ENCODE results near the gene LTBP1. TPM values are rescaled to one million over a fixed set of nuclear protein-coding genes. Genes with fewer than 3 reads are reported as not detected.

The LTBP1 gene
- total RNA-seq, 3 donors from 2014 or later (not counting 1 experiment from before 2014, with no cell fraction given), result 1.7 to 4.7 (median 3.5) TPM

DNA sequence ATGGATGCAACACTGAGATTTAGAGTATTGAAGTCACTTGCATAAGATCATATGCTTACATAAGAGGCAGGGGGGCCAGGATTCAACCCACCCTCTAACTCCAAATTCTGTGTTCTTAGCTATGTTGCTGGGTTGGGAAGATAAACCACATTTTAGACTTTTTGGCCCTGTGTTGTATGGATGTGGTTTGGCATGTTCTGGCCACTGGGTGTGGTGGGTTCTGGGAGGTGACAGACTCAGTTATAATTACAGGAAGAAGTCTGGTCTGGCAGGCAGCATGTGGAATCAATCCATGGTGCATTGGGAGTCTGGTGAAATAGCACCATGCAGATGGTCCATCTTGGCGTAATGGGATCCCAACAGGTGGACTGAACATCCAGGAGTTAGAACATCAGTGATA, 138.9 kb downstream of the LTBP1 start:
- H3K27ac ChIP-seq (ENCODE audit: low read length), result no peak overlapping the region
- ATAC-seq (no peak), DNase-seq (no peak)
- Mint-ChIP-seq H3K4me3 (no peak overlapping the region), H3K36me3 (no peaks in the 10 kb centered on the region), H3K27ac (no peak overlapping the region), H3K4me1 (no peaks in the 10 kb centered on the region), H3K9me3 (no peaks in the 10 kb centered on the region), H3K27me3 (ENCODE audit: low read depth in 2 of 2) (peaks cover 0 to 2% of the 10 kb centered on the region in 2 donors)
- H3K36me3 ChIP-seq (ENCODE audit: control insufficient read depth, insufficient read depth, low read length), result no peaks in the 10 kb centered on the region
- WGBS (ENCODE audit: insufficient coverage), result 100% methylated on average over 1 of the region's 1 CpG
- no peaks in the 10 kb centered on the region for H3K27me3 ChIP-seq (ENCODE audit: control insufficient read depth, insufficient read depth, low read length)
- no peaks in the 10 kb centered on the region for H3K4me1 ChIP-seq (ENCODE audit: control insufficient read depth, insufficient read depth, low read length)
- intact Hi-C loops (cut with micrococcal nuclease), result no loop called here
- TF ChIP-seq, protein P1, sequence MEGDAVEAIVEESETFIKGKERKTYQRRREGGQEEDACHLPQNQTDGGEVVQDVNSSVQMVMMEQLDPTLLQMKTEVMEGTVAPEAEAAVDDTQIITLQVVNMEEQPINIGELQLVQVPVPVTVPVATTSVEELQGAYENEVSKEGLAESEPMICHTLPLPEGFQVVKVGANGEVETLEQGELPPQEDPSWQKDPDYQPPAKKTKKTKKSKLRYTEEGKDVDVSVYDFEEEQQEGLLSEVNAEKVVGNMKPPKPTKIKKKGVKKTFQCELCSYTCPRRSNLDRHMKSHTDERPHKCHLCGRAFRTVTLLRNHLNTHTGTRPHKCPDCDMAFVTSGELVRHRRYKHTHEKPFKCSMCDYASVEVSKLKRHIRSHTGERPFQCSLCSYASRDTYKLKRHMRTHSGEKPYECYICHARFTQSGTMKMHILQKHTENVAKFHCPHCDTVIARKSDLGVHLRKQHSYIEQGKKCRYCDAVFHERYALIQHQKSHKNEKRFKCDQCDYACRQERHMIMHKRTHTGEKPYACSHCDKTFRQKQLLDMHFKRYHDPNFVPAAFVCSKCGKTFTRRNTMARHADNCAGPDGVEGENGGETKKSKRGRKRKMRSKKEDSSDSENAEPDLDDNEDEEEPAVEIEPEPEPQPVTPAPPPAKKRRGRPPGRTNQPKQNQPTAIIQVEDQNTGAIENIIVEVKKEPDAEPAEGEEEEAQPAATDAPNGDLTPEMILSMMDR (IDR thresholded peaks at IDR 0.05), result no peak
- H3K4me3 ChIP-seq (ENCODE audit: low read length), result no peak overlapping the region
- no peaks in the 10 kb centered on the region for H3K9me3 ChIP-seq (ENCODE audit: control insufficient read depth, insufficient read depth, low read length)

DNA sequence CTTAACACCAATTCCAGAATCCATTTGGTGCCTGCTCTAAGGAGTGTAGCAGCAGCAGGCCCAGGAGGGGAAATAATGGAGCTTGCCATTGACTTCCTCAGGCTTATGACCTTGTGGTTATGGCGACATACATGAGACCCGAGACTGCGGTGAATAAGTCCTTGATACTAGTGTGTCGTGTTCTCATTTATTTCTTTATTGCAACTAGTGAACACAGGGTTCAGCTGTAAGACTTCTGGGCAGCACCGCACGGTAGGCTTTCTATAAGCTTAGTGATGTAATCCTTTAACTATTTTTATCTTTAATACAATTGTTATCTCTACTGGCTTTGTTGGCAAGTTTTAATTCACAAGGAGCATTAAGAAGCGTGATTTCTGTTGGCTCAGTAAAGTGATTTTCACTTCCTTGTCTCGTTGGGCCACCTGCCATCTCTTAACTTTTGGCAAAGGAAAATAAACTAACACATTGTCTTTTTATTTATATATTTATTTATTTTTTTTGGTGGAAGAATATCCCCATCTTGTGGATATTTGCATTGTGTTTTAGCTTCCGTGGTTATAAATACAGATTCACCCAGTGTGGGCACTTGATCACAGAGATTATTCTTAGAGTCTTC, 139.8 kb downstream of the LTBP1 start:
- Histone ChIP-seq H3K27ac (ENCODE audit: low read length) (no peak overlapping the region), H3K27me3 (ENCODE audit: control insufficient read depth, insufficient read depth, low read length) (no peaks in the 10 kb centered on the region), H3K4me1 (ENCODE audit: control insufficient read depth, insufficient read depth, low read length) (no peaks in the 10 kb centered on the region), H3K4me3 (ENCODE audit: low read length) (no peak overlapping the region), H3K36me3 (ENCODE audit: control insufficient read depth, insufficient read depth, low read length) (no peaks in the 10 kb centered on the region), H3K9me3 (ENCODE audit: control insufficient read depth, insufficient read depth, low read length) (no peaks in the 10 kb centered on the region)
- ATAC-seq (no peak), DNase-seq (no peak)
- Mint-ChIP-seq H3K4me1 (no peaks in the 10 kb centered on the region), H3K36me3 (no peaks in the 10 kb centered on the region), H3K4me3 (no peak overlapping the region), H3K9me3 (no peaks in the 10 kb centered on the region), H3K27ac (no peak overlapping the region), H3K27me3 (ENCODE audit: low read depth in 2 of 2) (peaks cover 0 to 2% of the 10 kb centered on the region in 2 donors)
- TF ChIP-seq, protein P1 (IDR thresholded peaks at IDR 0.05), result no peak
- intact Hi-C loops (cut with micrococcal nuclease), result no loop called here
- 92% methylated on average over 7 of the region's 9 CpGs for WGBS (ENCODE audit: insufficient coverage)

DNA sequence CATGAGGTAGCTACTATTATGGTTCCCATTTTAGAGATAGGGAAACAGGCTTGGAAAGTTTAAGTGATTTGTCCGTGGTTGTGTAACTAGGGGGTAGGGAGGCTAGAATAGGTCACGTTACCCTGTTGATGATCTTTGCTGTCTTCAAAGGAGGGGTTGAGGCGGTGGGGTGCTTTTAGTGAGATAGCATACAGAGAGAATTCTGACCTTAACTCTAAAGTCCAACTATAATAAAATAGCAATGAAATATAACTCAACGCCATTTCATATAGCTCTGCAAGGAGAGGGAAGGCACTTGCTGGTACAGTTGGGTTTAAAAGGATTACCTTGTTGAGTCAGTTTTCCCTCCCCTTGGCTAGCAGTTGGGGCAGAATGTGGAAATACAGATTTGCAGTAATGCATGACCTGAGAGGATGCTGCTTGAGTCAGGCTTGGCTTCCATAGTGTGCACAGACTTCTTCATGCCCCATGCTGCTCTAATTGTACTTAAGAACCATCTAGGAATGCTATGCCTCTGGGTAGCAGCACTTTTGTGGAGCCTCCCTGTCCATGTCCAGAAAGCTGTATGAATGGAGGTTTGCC, 143.9 kb downstream of the LTBP1 start:
- no peaks in the 10 kb centered on the region for H3K9me3 ChIP-seq (ENCODE audit: control insufficient read depth, insufficient read depth, low read length)
- H3K27ac Mint-ChIP-seq, result no peak overlapping the region
- ATAC-seq (no peak), DNase-seq (no peak)
- intact Hi-C loops (cut with micrococcal nuclease), result no loop called here
- no peak overlapping the region for H3K4me3 Mint-ChIP-seq
- 88% methylated on average over 1 of the region's 4 CpGs for WGBS (ENCODE audit: insufficient coverage)
- H3K36me3 ChIP-seq (ENCODE audit: control insufficient read depth, insufficient read depth, low read length), result no peaks in the 10 kb centered on the region
- peaks cover 7 to 11% of the 10 kb centered on the region in 2 donors for H3K27me3 Mint-ChIP-seq (ENCODE audit: low read depth in 2 of 2)
- H3K4me1 Mint-ChIP-seq, result no peaks in the 10 kb centered on the region
- no peaks in the 10 kb centered on the region for H3K36me3 Mint-ChIP-seq
- no peaks in the 10 kb centered on the region for H3K9me3 Mint-ChIP-seq
- no peaks in the 10 kb centered on the region for H3K4me1 ChIP-seq (ENCODE audit: control insufficient read depth, insufficient read depth, low read length)
- no peak overlapping the region for H3K27ac ChIP-seq (ENCODE audit: low read length)
- H3K27me3 ChIP-seq (ENCODE audit: control insufficient read depth, insufficient read depth, low read length), result no peaks in the 10 kb centered on the region
- TF ChIP-seq, protein P1 (IDR thresholded peaks at IDR 0.05), result no peak
- no peak overlapping the region for H3K4me3 ChIP-seq (ENCODE audit: low read length)

All from natural killer cell (primary cell).